Activated T-cell treated with anti-CD3 and anti-CD28 coated beads, Interleukin-2, amount 50 U/mL, for 4 hours (primary cell): ENCODE data around the gene CAMK1. TPM values are rescaled to one million over a fixed set of nuclear protein-coding genes. Genes with fewer than 3 reads are reported as not detected.
A peak's percentile ranks its signal among the peaks of the same experiment; 100 is the strongest.

Source experiments
- ATAC-seq, 2 donors: fragments of 200-7000 bp; cut with Tn5 transposase; one replicate each; pipeline ENCODE4 v1.10.0; 2021
- DNase-seq: peaks from one replicate; pipeline ENCODE4 v3.0.0-alpha.2; 2020
- H3K27me3 Mint-ChIP-seq: one replicate; pipeline ENCODE4 v1.8.0; 2021; ENCODE audit warnings: low read depth, mixed read lengths
- H3K36me3 Mint-ChIP-seq: one replicate; pipeline ENCODE4 v1.8.0; 2022; ENCODE audit warnings: mixed read lengths; ENCODE audit not compliant: insufficient read depth
- H3K4me1 Mint-ChIP-seq: one replicate; pipeline ENCODE4 v1.8.0; 2021; ENCODE audit warnings: low read depth, mixed read lengths
- H3K4me3 Mint-ChIP-seq: one replicate; pipeline ENCODE4 v1.8.0; 2021; ENCODE audit warnings: mild to moderate bottlenecking, moderate library complexity, mixed read lengths
- H3K9me3 Mint-ChIP-seq: one replicate; pipeline ENCODE4 v1.8.0; 2021; ENCODE audit warnings: mixed read lengths
- total RNA-seq, 3 donors: library from RNA; stranded (reverse); gene quantifications; one replicate each; pipeline ENCODE4 v1.2.1, GENCODE V29; 2021

CAMK1 gene
- total RNA-seq, 3 donors from 2014 or later = 15.3 to 20.7 (median 15.7) TPM

DNA sequence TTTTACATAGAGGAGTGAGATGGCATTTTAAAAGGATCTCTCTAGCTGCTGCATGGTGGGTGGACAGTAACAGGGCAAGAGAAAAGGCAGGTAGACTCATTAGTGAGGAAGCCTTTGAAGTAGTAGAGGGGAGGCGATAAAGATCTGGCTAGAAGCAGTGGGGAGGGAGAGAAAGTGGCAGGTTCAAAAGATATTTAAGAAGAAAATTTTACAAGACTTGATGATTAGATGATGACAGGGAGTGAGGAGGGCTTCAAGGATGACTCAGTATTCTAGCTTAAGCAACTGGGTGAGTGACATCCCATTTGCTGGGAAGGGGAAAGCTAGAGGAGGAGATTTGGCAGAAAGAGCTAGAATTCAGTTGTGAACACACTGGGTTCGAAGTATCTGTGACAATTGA, 42.0 kb downstream of the CAMK1 start:
- H3K4me3 Mint-ChIP-seq = no peak overlapping the region
- H3K27me3 Mint-ChIP-seq = no peaks in the 10 kb centered on the region

DNA sequence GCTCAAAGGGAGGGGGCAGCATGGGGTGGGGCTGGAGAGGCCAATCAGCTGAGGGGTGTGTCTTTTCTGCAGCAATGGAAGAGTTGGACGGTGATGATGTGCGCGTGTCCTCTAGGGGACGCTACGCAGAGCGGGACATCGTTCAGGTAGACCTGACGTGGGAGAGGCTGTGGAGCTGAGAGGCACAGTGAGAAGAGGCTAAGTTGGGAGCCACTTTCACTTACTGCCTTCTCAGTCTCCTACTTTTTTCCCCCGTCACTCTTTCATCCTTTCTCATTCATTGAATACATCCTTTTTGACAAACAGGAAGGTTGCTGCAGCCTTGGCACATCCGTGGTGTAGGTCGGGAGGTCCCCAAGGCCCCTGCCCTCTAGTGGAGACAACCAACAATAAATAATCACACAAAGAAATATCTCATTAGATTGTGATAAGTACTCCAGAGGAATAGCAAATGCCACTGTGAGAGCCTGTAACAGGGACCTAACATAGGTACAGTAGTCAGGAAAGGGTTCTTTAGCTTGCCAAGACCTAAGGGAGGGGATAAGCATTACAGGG, 42.6 kb downstream of the CAMK1 start:
- Mint-ChIP-seq H3K4me3 (peak overlapping the region; percentile 54), H3K27me3 (no peaks in the 10 kb centered on the region), H3K36me3 (no peaks in the 10 kb centered on the region), H3K9me3 (no peaks in the 10 kb centered on the region), H3K4me1 (peaks cover 27% of the 10 kb centered on the region)
- ATAC-seq = no peak
- peak; percentile 39 for DNase-seq

More for the DNA sequence above, 42.0 kb downstream of the CAMK1 start:
- Mint-ChIP-seq H3K9me3 (no peaks in the 10 kb centered on the region), H3K4me1 (peaks cover 31% of the 10 kb centered on the region), H3K36me3 (no peaks in the 10 kb centered on the region)
- DNase-seq (no peak), ATAC-seq (no peak)

DNA sequence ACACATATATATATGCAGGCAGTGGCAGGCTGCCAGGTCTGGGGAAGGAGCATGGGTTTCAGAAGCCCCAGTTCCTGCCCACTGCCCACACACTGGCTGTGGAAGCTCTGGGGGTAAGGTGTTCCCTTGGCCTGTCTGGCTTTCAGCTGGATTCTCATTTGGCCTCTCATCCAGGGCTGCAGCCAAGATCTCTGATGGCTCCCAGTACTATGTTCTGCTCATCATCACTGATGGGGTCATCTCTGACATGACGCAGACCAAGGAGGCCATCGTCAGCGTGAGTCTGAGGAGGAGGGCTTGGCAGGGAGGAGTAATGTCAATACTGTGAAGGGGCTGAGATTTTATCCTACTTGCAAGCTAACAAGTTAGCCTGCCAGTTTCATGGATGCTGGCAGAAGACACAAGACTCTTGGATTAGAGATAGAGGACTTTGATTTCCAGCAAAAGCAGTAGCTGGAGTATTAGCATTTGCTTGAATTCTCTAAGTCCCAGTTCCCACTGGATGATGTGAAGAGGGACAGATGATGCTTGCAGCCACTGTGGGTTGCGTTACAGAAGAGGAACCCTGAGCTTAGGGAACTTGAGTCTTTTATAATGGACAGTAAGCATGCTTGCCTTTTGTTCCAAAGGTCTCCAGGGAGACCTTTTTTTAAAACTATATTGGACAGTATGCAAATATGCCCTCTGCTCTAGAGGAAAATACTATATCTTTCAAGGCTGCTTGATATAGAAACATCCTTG, 43.8 kb downstream of the CAMK1 start:
- Mint-ChIP-seq H3K4me1 (peaks cover 26% of the 10 kb centered on the region), H3K36me3 (no peaks in the 10 kb centered on the region), H3K27me3 (no peaks in the 10 kb centered on the region), H3K4me3 (no peak overlapping the region), H3K9me3 (no peaks in the 10 kb centered on the region)
- ATAC-seq = no peak
- no peak for DNase-seq

DNA sequence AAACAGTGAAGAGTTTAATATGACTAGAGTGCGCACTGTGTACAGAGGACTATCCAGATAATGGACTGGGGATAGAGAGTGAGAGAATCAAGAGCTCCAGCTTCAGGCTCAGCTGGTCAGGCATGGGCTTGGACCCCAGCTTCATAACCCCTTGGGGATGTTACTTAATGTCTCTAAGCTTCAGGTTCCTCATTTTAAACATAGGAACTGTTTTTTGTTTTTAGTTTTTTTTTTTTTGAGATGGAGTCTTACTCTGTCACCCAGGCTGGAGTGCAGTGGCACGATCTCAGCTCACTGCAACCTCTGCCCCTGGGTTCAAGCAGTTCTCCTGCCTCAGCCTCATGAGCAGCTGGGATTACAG, 48.1 kb downstream of the CAMK1 start:
- Mint-ChIP-seq H3K4me1 (peaks cover 14% of the 10 kb centered on the region), H3K36me3 (no peaks in the 10 kb centered on the region), H3K27me3 (no peaks in the 10 kb centered on the region), H3K9me3 (no peaks in the 10 kb centered on the region), H3K4me3 (no peak overlapping the region)
- ATAC-seq (no peak), DNase-seq (no peak)

DNA sequence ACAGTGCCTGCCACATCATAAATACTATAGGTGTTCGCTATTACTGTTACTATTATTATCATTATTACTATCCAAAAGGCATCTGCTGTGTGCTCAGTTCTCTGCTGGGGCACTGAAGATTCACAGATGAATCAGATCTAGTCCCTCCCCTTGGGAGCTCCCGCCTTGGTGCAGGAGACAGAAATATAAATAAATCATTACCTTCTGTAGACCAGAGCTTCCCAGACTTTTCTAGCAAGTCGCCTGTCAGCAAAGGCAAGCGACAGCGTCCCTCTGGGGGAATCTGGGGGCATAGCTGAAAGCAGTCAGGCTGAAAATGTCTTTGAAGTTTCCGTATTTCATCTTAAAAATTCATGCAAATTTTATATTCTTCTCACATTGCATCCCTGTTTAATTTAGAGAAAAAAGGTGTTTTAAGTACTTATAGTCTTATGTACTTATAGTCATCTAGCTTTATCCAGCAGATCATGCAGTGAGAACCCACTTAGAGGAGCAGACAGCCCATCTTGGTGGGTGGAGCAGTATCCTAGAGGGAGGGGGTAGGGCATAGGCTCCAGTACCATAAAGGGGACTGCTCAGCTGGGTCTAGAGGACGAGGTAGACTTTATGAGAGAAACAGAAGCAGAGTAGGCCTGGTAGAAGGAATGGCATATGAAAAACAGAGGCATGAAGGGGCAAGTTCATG, 48.6 kb downstream of the CAMK1 start:
- Mint-ChIP-seq H3K4me3 (no peak overlapping the region), H3K9me3 (no peaks in the 10 kb centered on the region), H3K27me3 (no peaks in the 10 kb centered on the region), H3K36me3 (no peaks in the 10 kb centered on the region), H3K4me1 (peaks cover 11% of the 10 kb centered on the region)
- DNase-seq (no peak), ATAC-seq (no peak)

DNA sequence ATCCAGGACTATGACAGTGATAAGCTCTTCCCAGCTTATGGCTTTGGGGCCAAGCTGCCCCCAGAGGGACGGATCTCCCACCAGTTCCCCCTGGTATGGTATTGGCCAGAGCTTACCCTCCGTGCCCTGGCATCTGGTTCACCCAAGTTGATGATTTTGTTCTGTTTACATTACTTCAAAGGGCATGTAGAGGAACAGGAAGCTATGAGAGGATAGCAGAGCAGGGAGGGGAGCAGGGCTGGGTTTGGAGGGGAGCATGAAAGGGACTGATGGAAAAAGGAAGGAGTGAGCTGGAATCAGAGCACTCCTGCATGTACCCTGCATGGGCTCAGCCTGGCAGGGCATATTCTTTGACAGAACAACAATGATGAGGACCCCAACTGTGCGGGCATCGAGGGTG, 51.6 kb downstream of the CAMK1 start:
- Mint-ChIP-seq H3K27me3 (no peaks in the 10 kb centered on the region), H3K9me3 (no peaks in the 10 kb centered on the region), H3K4me3 (no peak overlapping the region), H3K4me1 (peaks cover 11% of the 10 kb centered on the region), H3K36me3 (no peaks in the 10 kb centered on the region)
- ATAC-seq = no peak
- no peak for DNase-seq

DNA sequence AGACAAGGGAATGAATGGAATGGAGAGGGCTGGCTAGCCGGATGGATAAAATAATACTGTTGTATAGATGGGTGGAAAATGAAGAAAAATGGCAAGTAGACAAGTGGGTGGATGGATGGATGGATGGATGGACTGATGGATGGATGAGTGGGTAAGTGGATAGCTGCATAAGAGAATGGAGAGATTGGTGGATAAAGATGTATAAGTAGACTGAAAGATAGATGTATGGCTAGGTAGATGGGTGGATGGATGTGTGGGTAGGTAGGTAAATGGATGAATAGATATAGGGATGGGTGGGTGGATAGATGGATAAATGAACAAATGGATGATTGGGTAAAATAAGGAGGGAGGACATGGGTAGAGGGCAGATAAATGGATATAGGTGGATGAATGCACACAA, 52.2 kb downstream of the CAMK1 start:
- Mint-ChIP-seq H3K36me3 (no peaks in the 10 kb centered on the region), H3K9me3 (no peaks in the 10 kb centered on the region), H3K4me3 (no peak overlapping the region), H3K4me1 (peaks cover 11% of the 10 kb centered on the region), H3K27me3 (no peaks in the 10 kb centered on the region)
- ATAC-seq (no peak), DNase-seq (no peak)

DNA sequence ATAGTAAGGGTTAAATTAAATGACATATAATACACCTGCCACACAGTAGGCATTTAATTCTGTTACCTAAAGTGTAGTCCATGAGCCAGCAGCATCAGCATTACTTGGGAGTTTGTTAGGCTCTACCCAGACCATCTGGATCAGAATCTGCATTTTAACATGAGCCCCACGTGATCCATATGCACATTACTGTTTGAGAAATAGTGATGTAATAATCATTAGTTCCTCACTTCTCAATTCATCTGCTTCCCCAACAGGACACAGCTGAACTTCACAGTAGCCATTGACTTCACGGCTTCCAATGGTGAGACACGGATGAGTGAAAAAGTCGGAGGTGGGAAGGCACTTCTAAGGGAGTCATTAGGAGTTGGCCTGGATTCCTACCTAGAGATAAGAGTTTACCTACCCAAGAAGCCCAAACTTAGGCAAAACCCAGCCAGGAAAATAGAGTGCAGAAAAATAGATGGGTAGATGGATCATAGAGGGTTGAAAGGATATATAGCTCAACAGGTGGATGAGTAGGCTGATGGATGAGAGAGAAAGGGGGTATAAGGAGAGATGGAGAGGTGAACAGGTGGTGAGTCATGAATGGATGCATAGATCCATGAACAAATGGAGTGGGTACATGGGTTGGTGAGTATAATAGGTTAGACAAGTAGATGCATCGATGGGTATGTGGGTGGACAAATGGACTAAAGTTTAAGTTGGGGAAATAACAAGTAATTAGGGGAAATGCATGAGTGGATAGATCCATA, 52.8 kb downstream of the CAMK1 start:
- ATAC-seq (no peak), DNase-seq (no peak)
- Mint-ChIP-seq H3K4me1 (peaks cover 11% of the 10 kb centered on the region), H3K27me3 (no peaks in the 10 kb centered on the region), H3K9me3 (no peaks in the 10 kb centered on the region), H3K4me3 (no peak overlapping the region), H3K36me3 (no peaks in the 10 kb centered on the region)

DNA sequence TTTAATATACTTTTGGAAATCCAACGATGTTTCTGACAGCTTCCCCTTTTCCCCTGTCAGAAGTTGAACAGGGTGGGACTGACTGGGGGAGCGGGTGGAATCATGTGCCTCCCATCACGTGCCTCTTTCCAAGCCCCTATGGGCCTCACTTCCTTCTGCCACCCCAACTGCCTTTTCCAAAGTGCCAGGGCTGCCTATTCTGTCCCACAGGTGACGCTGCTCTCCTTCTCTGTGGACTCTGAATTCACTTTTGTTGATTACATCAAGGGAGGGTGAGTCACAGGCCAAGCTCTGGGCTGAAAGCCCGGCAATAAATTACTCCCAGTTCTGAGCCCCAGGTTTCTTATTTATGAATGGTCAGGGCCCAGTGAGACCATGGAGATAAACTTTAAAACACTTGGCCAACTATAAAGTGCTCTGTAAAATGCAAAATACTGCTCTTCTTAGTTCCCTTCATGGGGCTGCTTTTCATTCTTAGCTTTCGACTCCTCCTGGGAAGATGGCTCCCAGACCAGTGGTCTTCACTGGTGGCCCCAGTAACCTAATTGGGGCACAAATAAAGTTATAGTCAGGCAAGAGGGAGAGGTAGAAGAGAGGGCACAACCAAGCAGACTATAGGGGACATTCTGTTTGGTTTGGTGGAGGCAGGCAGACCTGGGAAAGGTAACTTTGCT, 53.8 kb downstream of the CAMK1 start:
- Mint-ChIP-seq H3K4me1 (peaks cover 11% of the 10 kb centered on the region), H3K36me3 (no peaks in the 10 kb centered on the region), H3K4me3 (no peak overlapping the region), H3K9me3 (no peaks in the 10 kb centered on the region), H3K27me3 (no peaks in the 10 kb centered on the region)
- ATAC-seq (peak; percentile 87 to 93), DNase-seq (no peak)

DNA sequence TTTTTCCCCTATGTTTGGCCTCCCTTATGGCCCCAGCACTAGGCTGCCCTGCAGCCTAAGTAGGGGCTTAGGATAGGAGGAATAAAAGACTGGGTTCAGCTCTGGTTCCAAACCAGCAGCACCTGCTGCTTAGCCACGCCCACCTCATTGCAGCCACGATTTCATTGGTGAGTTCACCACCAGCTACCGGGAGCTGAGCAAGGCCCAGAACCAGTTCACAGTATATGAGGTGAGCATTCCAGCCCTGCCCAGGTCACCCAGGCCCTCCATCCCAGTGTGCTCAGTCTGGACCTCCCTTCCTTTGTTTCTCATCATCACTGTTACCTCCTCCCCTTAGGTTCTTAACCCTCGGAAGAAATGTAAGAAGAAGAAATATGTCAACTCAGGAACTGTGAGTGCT, 54.6 kb downstream of the CAMK1 start:
- Mint-ChIP-seq H3K36me3 (no peaks in the 10 kb centered on the region), H3K27me3 (no peaks in the 10 kb centered on the region), H3K4me1 (peaks cover 11% of the 10 kb centered on the region), H3K4me3 (no peak overlapping the region), H3K9me3 (no peaks in the 10 kb centered on the region)
- DNase-seq (no peak), ATAC-seq (no peak)

DNA sequence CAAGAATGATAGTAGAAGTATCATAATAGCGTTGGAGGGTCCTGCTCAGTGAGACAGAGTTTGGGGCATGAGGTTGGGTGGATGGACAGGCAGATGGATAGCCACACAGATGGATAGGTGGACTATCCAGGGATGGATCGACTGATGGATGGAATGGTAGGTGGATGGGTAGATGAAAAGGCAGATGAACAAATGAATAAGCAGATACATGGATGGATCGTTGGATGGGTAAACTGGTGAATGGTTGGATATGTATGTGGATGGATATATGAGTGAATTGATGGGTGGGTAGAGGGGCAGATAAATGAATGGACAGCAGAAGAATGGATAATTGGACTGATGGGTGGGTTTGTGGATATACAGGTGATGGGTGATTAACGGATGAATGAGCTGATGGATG, 56.6 kb downstream of the CAMK1 start:
- peaks cover 8% of the 10 kb centered on the region for H3K4me1 Mint-ChIP-seq
- H3K4me3 Mint-ChIP-seq = no peak overlapping the region
- no peak for DNase-seq
- no peaks in the 10 kb centered on the region for H3K27me3 Mint-ChIP-seq
- ATAC-seq = no peak
- no peaks in the 10 kb centered on the region for H3K9me3 Mint-ChIP-seq
- no peaks in the 10 kb centered on the region for H3K36me3 Mint-ChIP-seq

DNA sequence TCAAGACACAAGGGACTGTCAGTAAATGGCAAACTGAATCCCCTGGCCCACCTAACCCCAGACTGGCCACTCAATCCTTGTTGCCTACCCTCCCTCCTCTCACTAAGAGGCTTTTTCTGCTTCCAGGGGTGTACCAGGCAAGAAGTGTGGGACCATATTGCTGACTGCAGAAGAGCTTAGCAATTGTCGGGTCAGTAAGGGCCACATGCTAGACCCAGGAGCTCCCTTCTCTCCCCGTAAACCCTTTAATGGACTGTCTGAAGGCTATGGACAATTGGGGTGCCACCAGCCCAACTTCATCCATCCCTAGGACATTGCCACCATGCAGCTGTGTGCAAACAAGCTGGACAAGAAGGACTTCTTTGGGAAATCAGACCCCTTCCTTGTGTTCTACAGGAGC, 57.3 kb downstream of the CAMK1 start:
- no peaks in the 10 kb centered on the region for H3K9me3 Mint-ChIP-seq
- ATAC-seq = no peak
- no peak overlapping the region for H3K4me3 Mint-ChIP-seq
- DNase-seq = no peak
- no peaks in the 10 kb centered on the region for H3K36me3 Mint-ChIP-seq
- H3K4me1 Mint-ChIP-seq = peaks cover under 1% of the 10 kb centered on the region
- no peaks in the 10 kb centered on the region for H3K27me3 Mint-ChIP-seq

DNA sequence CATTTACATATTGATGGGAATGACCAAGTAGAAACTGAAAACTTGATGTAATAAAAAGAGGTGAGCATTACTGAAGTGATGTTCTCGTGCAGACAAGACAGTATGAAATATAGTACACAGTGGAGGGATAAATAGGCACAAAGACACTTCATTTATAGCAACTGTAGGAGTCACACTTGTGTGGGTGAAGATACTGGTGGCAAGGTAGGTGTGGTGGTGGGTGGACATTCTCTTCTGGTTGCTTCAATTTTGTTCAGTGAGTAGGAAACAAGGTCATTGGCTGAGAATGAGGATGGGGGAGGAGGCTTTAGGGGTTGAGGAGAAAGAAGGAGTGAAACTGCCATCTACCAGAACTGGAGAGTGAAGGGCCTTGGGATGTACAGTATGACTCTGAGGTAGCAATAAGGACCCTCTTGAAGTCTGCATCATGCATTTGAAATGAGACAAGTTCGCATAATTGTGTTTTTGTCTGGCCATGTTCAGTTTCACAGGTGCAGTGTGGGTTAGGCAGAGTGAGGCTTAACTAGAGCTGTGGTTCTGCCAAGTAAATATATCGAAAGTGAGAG, 59.5 kb downstream of the CAMK1 start:
- Mint-ChIP-seq H3K9me3 (no peaks in the 10 kb centered on the region), H3K4me3 (no peak overlapping the region), H3K27me3 (peaks cover 8% of the 10 kb centered on the region), H3K4me1 (no peaks in the 10 kb centered on the region), H3K36me3 (no peaks in the 10 kb centered on the region)
- DNase-seq (no peak), ATAC-seq (peak; percentile 28 to 40)
